Cortex of kidney (tissue), 1 donor: ENCODE results near the gene PEX14.

Source experiments
- DNase-seq: peaks from one replicate; lab custom pipeline; 2025; lab: John Stamatoyannopoulos, UW

Gene PEX14

GRCh38 chr1:10649517-10650201 lies 174.9 kb downstream of the PEX14 start:
- no peak for DNase-seq

GRCh38 chr1:10650556-10651388 lies 176.0 kb downstream of the PEX14 start:
- no peak for DNase-seq

GRCh38 chr1:10651389-10651766 lies 176.6 kb downstream of the PEX14 start:
- no peak for DNase-seq

- DNase-seq = no peak
These were observed 177.0 kb downstream of the PEX14 start for GRCh38 chr1:10651793-10652192.

- no peak for DNase-seq
These were observed 177.9 kb downstream of the PEX14 start for GRCh38 chr1:10652626-10653025.

- DNase-seq = no peak
These were observed 178.8 kb downstream of the PEX14 start for GRCh38 chr1:10653370-10654125.

GRCh38 chr1:10655002-10655401 lies 180.3 kb downstream of the PEX14 start:
- no peak for DNase-seq

GRCh38 chr1:10656431-10656830 lies 181.7 kb downstream of the PEX14 start:
- DNase-seq = no peak

- DNase-seq = no peak
These were observed 182.5 kb downstream of the PEX14 start for GRCh38 chr1:10657088-10657847.

GRCh38 chr1:10658396-10659066 lies 183.8 kb downstream of the PEX14 start:
- no peak for DNase-seq

- DNase-seq = no peak
These were observed 184.5 kb downstream of the PEX14 start for GRCh38 chr1:10659218-10659617.

GRCh38 chr1:10659646-10660540 lies 185.1 kb downstream of the PEX14 start:
- DNase-seq = no peak

- DNase-seq = no peak
These were observed 186.7 kb downstream of the PEX14 start for GRCh38 chr1:10661453-10661852.

- DNase-seq = no peak
These were observed 187.4 kb downstream of the PEX14 start for GRCh38 chr1:10662090-10662688.

- no peak for DNase-seq
These were observed 188.3 kb downstream of the PEX14 start for GRCh38 chr1:10662824-10663677.

GRCh38 chr1:10663678-10664035 lies 188.9 kb downstream of the PEX14 start:
- DNase-seq = no peak

- no peak for DNase-seq
These were observed 189.5 kb downstream of the PEX14 start for GRCh38 chr1:10664251-10664650.

- no peak for DNase-seq
These were observed 190.5 kb downstream of the PEX14 start for GRCh38 chr1:10665226-10665625.
